ENCODE results near the gene RNF213.

GRCh38 chr17:80347536-80347935 lies 86.9 kb downstream of the RNF213 start:
- no peak for TF ChIP-seq CTCF (IDR thresholded peaks at IDR 0.05; ENCODE audit: insufficient read depth, low read length)
- TF ChIP-seq REST (IDR thresholded peaks at IDR 0.05; ENCODE audit: insufficient replicate concordance, low read depth): no peak
- no peak for TF ChIP-seq POLR2AphosphoS5 (IDR thresholded peaks at IDR 0.05; ENCODE audit: low read depth)
- TF ChIP-seq SPI1 (IDR thresholded peaks at IDR 0.05; ENCODE audit: borderline replicate concordance, low read depth): no peak
